HG02938 (cell line): ENCODE data around the gene CORIN.
"Not testable (repeated sequence)": the region's sequence is repeated elsewhere in the genome, so short reads cannot be mapped to it uniquely, and the experiment has no call there.

Experiments
- ATAC-seq: cut with Tn5 transposase; IDR thresholded peaks from one replicate; pipeline ENCODE4 v1.9.1; 2021; ENCODE audit warnings: mild to moderate bottlenecking, moderate library complexity; ENCODE audit not compliant: unreplicated experiment

Gene CORIN

DNA sequence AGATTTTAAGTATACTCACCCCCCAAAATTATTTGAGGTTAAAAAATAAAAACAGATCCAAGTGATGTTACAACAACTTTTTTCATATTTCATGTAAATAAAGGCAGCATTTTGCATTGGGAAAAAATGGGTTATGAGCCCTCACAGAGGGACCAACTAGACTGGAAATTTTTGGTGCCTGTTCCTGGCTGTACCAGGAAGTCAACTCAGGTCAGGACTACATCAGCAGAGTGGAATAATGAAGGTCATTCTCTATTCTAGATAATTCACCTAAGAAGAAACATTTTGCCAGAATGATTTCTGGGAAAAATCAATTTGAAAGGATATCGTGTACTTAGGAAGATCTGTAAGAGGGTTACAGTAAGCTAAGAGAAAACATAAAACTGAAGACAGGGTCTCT is 66.8 kb downstream of the CORIN start:
- no peak for ATAC-seq

DNA sequence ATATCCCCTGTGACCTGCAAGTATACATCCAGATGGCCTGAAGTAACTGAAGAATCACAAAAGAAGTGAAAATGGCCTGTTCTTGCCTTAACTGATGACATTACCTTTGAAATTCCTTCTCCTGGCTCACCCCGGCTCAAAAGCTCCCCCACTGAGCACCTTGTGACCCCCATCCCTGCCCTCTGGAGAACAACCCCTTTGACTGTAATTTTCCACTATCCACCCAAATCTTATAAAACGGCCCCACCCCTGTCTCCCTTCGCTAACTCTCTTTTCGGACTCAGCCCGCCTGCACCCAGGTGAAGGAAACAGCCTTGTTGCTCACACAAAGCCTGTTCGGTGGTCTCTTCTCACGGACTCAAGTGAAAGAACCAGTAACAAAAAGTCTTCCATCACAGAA is 69.9 kb downstream of the CORIN start:
- not testable (repeated sequence) for ATAC-seq

DNA sequence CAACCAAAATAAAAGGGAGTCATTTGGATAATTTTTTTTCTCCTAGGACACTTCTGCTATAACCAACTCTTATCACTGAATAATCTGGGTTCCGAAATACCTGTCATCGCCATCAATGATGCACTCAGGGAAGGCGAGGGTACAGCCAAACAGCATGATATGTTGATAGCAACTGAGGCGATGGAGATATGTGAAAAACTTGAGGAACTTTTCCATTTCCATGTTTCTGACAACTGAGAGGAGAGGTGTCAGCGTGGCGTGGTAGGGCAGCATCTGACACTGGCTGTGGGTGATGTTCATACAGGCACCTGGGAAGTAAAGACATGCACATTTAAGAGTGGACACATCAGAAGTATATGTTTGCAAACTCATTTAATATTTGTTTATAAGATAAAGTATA is 74.6 kb downstream of the CORIN start:
- no peak for ATAC-seq

DNA sequence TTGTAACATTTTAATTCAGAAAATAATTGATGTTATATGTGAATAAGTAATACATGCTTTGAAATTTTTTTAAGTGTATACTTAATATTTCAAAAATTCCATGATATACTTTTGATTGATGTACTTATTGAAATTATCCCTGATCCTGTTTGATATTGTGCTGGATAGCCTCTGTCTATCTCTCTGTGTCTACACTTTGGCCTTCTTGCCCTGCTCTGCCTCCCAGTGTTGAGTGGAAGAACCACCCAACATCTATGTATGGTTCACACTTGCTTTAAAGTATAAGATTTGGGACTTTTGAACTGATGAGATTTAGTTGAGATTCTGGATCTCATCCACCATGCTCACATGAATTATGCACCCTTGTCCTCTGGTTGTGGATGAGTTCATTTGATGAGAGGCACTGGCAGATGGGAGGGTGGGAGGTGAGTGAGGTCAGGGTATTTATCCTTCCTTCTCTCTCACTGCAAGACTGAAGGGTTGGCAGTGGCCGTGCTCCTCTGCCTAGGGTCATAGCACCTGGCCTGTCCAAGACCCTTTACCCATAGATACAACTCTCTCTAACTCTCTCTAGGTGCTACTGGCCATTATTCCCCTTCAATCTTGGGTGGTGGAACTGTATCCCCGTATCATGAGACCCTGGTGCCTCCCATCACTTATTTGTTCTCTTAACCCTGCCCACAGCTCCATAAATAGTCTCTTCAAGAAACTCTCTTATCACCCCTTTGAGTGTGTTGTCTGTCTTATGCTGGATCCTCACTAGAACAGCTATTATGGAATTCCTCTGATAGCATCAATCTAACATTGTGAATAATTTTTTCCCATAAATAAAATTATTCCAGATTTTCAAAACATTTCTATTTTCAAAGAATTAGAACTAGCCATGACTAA is 75.2 kb downstream of the CORIN start:
- no peak for ATAC-seq

DNA sequence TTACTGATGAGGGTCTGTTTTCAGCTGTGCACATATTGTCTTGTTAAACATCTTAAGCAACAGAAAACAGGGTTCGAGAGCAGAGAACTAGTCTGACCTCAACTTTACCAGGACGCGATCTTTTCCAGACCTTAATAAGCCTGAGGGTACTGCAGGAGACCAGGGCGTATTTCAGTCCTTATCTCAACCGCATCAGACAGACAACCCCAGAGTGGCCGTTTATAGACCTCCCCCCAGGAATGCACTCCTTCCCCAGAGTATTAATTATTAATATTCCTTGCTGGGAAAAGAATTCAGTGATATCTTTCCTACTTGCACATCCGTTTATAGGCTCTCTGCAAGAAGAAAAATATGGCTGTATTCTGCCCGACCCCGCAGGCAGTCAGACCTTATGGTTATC is 84.6 kb downstream of the CORIN start:
- ATAC-seq = not testable (repeated sequence)

DNA sequence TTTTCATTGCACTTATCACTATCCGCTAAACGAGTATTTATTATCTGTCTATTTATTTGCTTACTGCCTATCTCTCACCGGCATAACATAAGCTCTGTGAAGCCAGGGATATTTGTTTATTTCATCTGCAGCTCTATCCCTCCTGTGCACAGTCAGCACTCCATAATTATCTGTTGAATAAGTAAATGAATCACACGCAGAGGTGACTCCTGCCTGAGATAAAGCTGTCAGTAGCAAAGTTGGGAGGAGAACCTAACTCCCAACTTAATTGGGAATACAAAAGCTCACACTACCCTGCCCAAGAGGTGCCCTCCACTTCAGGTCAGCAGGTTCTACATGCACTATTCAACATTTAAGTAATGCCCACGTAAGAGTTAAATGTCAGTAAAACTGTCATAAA is 85.7 kb downstream of the CORIN start:
- ATAC-seq = no peak

DNA sequence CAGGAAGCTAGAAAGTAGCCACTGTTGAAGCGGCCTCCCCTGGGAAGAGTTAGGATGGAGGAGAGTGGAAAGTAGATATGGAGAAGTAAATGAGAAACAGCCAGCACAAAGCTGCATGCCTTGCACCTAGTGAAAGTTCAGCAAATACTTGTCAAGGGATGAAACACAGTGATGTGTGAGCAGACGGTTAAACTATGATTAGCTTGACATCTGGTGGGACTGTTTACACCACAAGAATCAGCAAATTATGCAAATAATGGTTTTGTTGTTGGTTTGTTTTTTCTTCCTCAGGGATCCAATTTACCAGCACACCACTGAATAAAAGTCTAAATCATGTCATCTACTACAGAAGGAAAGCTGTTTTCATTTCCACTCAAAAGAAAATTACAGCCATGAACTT is 87.1 kb downstream of the CORIN start:
- no peak for ATAC-seq

DNA sequence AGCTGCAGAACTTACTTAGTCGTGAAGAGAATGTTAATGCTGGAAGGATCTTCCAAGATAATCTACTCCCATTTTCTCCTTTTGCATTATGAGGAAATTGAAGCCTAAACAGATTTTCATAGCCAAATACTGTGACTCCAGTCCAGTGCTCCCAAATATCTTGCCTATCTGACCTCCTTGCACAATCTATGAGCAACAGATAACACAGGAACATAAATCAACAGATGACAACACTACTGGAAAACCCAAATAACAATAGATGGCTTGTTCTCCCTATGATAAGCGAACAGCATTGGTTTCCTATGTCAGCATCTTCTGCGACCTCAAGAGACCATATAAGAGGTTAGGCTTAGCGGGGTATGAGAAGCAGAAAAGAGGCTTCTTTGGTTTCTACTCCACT is 88.0 kb downstream of the CORIN start:
- ATAC-seq = no peak

DNA sequence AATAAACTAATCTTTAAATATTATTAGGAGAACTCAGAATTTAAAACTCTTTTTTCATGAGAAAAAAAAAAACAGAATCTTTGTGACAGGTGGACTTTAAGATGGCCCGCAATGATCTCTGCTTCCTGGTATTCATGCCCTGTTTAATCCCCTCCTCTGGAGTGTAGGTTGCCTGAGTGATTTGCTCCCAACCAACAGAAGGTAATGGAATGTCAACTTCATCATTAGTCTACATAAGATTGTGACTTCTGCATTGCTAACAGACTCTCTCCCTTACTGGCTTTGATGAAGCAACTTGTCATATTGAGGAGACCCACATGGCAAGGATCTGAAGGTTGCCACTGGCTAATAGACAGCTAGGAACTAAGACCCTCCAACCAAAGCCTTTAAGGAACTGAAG is 88.8 kb downstream of the CORIN start:
- ATAC-seq = no peak

DNA sequence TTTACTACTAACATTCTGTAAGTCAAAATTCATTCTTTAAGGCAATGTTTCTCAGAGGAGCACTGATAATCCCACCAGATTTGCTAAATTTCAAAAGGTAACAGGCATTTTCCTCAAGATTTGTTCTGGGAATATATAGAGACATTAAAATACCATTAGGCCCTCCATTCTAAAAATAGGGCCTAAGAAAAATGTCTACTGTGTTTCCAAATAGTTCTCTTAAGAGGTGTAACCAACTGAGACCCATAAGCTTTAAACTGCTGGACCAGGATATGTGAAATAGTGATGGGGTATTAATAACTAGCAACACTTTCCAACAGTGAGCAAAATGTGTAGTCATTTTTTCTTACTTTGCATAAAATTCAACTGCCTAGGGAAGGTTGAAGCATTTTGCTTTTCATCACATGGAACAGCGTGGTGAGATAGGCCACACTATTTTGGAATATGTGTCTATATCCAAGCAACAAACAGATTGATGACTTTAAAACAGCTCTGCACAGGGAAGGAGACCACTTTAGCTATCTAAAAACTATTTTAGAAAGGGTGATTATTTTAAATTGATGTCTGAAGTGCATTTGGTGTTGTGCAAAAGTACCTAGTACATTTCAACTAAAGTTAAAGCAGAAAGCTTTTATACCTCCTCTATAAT is 89.9 kb downstream of the CORIN start:
- ATAC-seq = no peak

DNA sequence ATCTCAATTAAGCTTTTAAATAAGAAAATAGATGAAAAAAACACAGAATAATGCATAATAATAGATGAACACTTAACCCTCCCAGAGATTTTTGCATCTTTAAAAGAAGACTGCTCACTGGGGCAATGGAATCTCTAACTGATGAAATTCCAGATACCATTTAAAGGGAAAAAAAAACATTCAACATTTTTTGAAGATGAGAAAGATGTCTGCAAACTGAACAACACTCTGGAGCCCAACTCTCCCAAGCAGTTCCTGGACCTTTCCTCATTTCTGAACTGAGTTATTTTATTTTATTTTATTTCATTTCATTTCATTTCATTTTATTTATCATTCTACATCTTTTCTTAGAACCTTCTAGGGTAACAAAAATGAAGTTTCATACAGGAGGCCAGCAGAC is 90.7 kb downstream of the CORIN start:
- no peak for ATAC-seq

DNA sequence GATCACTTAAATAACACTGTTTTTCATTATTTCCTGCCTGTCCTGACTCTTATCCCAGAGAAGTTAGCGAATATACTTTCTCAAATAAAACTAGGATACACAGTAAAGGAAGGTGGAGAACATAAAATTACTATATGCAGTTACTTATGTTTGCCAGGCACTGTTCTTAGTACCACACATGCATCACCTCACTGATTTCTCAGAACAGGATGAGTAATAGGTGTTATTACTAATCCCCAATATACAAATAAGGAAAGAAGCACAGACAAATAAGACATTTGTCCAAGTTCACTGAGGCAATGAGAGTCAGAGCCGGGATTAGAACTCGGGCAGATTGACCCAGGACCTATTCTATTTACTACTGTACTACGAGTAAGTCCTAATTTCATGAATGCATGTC is 91.7 kb downstream of the CORIN start:
- ATAC-seq = no peak

DNA sequence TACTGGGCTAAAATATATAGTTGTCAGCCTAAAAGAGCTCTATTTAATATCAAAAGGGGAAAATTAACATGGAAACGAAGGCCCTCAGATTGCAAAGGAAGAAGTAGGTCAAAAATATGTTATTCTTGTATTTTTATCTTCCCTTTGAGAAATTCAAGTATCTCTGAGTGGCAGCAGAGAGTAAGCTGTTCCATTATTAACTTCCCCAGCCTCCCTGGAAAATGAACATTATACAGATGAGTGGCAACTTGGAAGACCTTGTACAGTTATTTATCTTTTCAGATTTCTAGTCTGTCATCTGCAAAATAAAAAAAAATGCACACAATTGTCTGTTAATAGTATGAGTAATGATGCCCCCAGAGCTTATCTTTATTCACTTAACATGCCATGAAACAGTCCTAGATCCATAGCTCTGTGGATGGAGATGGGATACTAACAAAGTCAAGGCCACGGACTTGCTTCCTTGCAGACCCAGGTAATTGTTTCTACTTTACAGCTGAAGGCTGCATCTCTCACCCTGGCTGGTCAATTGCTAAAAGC is 93.0 kb downstream of the CORIN start:
- ATAC-seq = no peak

DNA sequence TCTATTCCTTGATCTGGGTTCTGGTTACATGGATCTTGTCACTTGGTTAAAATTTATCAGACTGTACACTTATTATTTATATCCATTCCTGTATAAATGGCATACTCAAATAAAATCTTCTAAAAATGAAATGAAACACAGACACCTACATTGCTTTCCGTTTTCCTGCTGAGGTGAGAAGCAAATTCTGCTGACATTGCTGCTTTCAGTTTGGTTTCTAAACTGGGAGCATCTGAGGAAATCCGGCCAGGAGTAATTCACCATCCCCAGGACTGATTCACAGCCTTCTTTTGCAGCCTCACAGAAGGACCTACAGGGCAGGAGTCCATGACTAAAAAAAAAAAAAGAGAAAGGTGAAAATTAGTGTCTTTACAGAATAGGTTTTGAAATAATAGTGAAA is 93.6 kb downstream of the CORIN start:
- no peak for ATAC-seq

DNA sequence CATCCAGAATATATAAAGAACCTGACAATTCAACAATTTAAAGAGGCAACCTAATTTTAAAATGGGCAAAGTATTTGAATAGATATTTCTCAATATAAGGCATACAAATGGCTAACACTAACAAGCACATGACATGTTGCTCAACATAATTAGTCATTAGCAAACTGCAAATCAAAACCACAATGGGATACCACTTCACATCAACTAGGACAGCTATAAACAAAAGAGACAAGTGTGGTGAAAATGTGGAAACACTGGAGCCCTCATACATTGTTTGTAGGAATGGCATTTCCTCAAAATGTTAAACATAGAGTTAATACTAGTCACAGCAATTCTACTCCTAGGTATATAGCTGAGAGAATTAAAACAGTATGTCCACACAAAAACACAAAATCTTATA is 96.7 kb downstream of the CORIN start:
- no peak for ATAC-seq

DNA sequence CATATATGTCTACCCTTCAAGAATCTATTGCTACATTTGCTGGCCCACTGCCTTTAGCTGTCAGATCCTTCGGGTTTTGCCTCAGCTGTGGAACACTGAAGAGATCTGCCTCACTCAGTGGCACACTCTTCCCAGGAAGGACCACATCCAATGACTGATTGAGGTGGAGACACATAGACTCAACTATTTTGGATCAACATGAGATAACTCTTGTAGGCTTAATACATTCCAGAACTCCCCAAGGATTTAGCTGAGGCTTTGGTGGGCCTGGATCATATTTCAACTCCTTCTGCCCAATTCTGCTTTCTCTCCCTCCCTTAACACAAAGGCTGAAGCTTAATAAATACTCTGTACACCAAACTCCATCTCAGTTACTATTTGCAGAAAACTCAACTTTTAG is 100.5 kb downstream of the CORIN start:
- ATAC-seq = no peak

DNA sequence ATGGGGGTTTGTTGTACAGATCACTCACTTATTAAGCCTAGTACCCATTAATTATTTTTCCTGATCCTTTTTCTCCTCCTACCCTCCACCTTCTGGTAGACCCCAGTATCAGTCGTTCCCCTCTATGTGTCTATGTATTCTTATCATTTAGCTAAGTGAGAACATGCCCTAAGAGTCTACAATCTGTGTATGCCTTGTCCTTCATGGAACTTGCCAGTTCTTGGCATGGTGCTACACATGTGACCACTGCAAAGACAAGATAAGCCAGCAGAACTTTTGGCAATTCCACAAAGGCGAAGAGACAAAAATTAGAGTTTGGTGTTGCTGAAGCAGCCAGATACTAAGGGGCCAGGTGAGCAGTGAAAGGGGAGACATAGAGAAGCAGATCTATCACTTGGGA is 101.3 kb downstream of the CORIN start:
- no peak for ATAC-seq

DNA sequence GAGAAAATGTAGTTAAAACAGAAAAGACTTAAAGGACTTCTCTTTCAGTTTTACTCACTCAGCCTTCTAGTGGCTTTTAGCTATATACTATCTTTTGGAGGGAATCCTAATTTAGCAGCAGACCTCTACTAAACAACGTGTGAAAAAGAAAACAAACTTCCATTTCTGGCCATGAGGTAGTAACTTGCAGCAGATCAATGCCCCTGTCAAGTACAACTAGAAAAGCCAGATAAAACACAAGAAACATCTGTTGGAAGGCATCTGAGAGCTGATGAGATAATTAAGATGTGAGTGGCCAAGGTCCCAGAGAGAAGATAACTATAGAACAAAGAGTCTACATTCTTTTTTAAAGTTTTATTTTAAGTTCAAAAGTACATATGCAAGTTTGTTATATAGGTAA is 101.7 kb downstream of the CORIN start:
- ATAC-seq = no peak

DNA sequence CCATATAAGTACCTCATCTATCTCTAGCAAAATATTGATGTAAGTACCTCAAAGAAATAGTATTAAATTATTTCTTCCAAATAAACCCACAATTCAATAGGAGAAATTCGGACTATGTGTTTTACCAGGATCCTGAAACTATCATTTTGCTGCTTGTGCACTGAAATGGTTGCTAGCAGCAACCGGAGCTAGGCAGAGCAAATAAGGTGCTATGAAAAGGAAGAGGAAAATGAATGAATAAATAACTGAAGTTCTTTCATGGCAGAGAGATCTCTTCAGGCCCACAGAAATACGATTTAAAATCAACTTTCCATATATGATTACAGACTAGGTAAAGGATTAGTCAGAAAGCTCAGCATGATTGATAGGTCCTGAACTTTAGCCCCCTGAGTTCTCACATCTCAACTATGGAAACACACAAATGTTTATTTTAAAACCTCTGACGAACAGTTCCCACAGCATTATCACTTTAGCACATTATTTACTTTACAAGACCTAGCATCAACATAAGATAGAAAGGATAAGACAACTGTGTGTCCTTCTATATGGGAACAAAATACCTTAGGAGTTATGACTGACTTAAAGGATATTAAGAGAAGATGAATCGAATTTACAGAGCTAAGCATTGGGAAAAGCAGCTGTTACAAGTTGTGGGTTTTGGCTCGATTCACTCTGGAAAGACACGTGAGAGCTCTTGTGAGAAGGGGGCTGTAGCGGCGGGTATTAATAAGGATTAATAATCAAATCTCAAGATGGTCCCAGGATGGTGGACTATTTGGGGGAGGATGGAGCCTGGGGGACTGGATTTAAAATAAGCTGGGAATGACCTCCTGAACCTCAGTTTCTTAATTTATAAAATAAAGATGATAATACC is 104.3 kb downstream of the CORIN start:
- no peak for ATAC-seq

DNA sequence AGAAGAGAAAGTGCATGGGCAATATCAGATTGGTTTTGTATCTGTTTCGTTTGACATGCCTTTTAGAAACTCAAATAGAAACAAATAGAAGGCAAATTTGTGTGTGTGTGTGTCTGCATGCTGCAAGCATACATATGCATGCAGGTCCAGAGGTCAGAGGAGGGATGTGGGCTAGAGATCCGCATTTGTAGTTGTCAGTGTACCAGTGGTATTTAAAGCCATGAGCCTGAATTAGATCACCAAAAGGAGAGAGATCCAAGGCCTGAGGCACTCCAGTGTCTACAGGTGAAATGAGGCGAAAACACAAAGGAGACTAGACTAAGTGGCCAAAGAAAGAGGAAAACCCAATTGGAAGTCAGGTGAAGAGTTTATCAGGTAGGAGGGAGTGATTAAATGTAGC is 106.7 kb downstream of the CORIN start:
- no peak for ATAC-seq

DNA sequence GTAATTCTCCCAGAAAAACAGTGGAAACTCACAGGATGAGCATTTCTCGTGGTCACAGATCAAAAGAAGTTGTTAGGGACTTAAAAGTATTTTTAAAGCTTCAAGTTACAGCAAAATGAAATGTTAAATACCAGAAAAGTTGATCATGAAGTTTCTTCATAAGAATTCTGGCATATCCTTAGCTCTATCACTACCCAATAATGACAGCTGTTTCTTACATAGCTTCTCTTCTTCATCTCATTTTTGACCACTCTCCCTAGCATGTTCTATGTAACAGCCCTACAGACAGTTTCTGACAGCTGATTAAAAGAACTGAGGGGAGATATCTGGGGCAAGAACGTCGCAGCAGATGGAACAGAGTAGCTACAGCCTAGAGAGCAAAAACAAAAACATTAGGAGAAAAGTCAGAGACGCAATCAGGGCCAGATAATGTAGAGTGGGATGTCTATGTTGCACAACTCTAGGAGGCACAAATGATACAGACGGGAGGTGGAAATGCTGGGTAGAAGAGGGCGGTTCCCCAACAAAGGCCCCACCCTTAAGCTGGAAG is 108.7 kb downstream of the CORIN start:
- ATAC-seq = no peak
